ENCODE data around the gene CAPN12. TPM values are rescaled to one million over a fixed set of nuclear protein-coding genes. Genes with fewer than 3 reads are reported as not detected.

The CAPN12 gene
- total RNA-seq, 4 donors from 2014 or later: 8.0 to 31.3 (median 15.7) TPM

DNA sequence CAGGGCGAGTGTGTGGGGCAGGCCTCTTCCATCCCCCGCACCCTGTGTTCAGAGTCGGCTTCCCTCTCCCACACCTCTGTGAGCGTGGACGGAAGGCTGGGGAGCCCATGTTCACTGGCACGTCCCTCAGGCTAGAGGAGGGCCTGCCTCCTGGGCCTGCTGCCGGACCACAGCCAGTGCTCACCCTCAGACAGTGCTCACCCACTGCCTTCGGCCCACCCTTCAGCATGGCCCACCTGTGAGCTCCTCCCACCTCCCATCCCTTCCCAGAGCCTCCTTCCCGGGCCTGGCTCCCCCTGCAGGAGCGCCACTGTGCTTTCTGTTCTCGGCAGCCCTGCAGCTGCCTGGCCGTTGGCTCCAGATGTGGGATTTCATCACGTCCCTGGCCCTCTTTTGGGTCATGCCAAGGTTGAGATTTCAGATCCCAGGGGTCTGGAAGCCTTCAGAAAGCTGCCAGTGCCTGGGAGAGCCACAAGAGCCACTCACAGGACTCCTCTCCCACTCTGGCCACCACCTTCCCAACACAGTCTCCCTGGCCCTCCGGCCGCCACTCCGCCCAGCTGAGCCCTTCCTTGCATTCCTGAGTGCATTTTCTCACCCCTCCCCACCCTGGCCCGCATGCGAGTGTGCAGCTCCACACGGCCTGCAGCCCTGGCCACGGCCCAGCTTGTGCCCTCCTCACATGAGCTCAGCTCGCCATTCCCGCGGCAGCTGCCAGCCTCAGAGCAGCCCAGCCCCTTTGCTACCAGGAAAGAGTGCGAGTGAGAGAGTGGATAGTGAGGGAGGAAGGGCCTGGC lies 25.3 kb downstream of the CAPN12 start:
- no peak for TF ChIP-seq POLR2A (IDR thresholded peaks at IDR 0.05)
- TF ChIP-seq, protein P1, sequence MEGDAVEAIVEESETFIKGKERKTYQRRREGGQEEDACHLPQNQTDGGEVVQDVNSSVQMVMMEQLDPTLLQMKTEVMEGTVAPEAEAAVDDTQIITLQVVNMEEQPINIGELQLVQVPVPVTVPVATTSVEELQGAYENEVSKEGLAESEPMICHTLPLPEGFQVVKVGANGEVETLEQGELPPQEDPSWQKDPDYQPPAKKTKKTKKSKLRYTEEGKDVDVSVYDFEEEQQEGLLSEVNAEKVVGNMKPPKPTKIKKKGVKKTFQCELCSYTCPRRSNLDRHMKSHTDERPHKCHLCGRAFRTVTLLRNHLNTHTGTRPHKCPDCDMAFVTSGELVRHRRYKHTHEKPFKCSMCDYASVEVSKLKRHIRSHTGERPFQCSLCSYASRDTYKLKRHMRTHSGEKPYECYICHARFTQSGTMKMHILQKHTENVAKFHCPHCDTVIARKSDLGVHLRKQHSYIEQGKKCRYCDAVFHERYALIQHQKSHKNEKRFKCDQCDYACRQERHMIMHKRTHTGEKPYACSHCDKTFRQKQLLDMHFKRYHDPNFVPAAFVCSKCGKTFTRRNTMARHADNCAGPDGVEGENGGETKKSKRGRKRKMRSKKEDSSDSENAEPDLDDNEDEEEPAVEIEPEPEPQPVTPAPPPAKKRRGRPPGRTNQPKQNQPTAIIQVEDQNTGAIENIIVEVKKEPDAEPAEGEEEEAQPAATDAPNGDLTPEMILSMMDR (IDR thresholded peaks at IDR 0.05): peak in 1 of 2 donors; percentile 37
- no peak for DNase-seq (ENCODE audit: low spot score in 2 of 2)
- Histone ChIP-seq H3K27ac (peak overlapping the region; percentile 74), H3K9me3 (no peaks in the 10 kb centered on the region), H3K4me3 (no peak overlapping the region), H3K36me3 (peaks cover 98% of the 10 kb centered on the region), H3K4me1 (peaks cover 31% of the 10 kb centered on the region), H3K27me3 (no peaks in the 10 kb centered on the region)
- WGBS: 72% methylated on average over 17 of the region's 24 CpGs

DNA sequence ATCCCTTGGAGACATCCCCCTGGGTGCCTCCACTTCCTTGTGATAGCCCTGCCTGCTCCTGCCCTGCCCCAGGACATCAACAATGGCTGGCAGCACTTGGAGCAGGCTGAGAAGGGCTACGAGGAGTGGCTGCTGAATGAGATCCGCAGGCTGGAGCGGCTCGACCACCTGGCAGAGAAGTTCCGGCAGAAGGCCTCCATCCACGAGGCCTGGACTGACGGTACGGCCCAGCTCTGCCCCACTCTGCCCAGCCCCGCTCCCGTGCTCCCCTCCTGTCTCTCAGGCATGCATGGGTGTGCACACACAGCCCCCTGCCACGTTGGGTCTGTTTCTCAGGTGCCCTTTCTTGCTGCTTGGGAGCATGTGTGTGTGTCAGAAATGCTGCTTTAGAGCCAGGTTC lies 26.4 kb downstream of the CAPN12 start:
- TF ChIP-seq EP300 (IDR thresholded peaks at IDR 0.05) (no peak), POLR2A (IDR thresholded peaks at IDR 0.05) (no peak), POLR2AphosphoS5 (IDR thresholded peaks at IDR 0.05) (no peak)
- TF ChIP-seq, protein P1 (IDR thresholded peaks at IDR 0.05): no peak
- no peak overlapping the region for H3K4me3 ChIP-seq
- H3K27ac ChIP-seq: no peak overlapping the region
- H3K4me1 ChIP-seq: peaks cover 41% of the 10 kb centered on the region
- WGBS: 92% methylated on average over 3 of the region's 11 CpGs
- H3K9me3 ChIP-seq: no peaks in the 10 kb centered on the region
- peaks cover 98% of the 10 kb centered on the region for H3K36me3 ChIP-seq
- H3K27me3 ChIP-seq: no peaks in the 10 kb centered on the region
- no peak for DNase-seq (ENCODE audit: low spot score in 2 of 2)

DNA sequence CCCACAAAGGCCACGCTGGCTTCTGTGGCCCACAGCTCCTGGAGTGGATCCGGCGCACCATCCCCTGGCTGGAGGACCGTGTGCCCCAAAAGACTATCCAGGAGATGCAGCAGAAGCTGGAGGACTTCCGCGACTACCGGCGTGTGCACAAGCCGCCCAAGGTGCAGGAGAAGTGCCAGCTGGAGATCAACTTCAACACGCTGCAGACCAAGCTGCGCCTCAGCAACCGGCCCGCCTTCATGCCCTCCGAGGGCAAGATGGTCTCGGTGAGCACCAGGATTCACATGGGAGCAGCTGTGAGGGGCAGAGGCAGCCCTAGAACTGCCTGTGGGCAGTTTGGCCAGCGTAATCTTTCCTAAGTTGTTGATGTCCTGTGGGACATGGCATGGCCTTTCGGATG lies 27.2 kb downstream of the CAPN12 start:
- no peak for DNase-seq (ENCODE audit: low spot score in 2 of 2)
- WGBS: 100% methylated on average over 1 of the region's 17 CpGs
- H3K27ac ChIP-seq: no peak overlapping the region
- no peaks in the 10 kb centered on the region for H3K27me3 ChIP-seq
- H3K9me3 ChIP-seq: no peaks in the 10 kb centered on the region
- peaks cover 49% of the 10 kb centered on the region for H3K4me1 ChIP-seq
- peaks cover 97% of the 10 kb centered on the region for H3K36me3 ChIP-seq
- TF ChIP-seq, protein P1 (IDR thresholded peaks at IDR 0.05): no peak
- TF ChIP-seq EP300 (IDR thresholded peaks at IDR 0.05): no peak
- no peak for TF ChIP-seq POLR2AphosphoS5 (IDR thresholded peaks at IDR 0.05)
- no peak for TF ChIP-seq POLR2A (IDR thresholded peaks at IDR 0.05)
- no peak overlapping the region for H3K4me3 ChIP-seq

DNA sequence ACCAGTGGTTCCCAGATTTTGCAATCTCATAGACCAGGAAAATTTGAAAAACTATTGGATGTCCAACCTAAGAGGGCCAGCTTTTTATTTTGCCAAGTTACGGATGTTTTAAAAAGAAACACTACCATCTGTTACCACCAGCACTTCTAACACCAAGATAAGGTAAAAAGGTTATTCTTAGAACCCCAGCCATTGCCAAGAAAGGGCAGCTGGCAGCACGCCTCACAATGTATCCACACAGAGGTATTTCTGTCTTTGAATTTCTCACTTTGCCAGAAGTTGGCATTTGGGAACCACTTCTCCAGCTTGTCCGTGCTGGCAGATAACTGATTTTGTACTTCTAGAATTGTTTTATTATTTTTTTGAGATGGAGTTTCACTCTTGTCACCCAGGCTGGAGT lies 28.7 kb downstream of the CAPN12 start:
- Histone ChIP-seq H3K27ac (no peak overlapping the region), H3K4me1 (peaks cover 57% of the 10 kb centered on the region), H3K36me3 (peaks cover 97% of the 10 kb centered on the region), H3K4me3 (no peak overlapping the region), H3K27me3 (no peaks in the 10 kb centered on the region), H3K9me3 (no peaks in the 10 kb centered on the region)
- WGBS: 75% methylated on average over 3 of the region's 3 CpGs
- no peak for DNase-seq (ENCODE audit: low spot score in 2 of 2)
- TF ChIP-seq POLR2AphosphoS5 (IDR thresholded peaks at IDR 0.05) (no peak), EP300 (IDR thresholded peaks at IDR 0.05) (no peak), POLR2A (IDR thresholded peaks at IDR 0.05) (no peak)
- TF ChIP-seq, protein P1 (IDR thresholded peaks at IDR 0.05): no peak

DNA sequence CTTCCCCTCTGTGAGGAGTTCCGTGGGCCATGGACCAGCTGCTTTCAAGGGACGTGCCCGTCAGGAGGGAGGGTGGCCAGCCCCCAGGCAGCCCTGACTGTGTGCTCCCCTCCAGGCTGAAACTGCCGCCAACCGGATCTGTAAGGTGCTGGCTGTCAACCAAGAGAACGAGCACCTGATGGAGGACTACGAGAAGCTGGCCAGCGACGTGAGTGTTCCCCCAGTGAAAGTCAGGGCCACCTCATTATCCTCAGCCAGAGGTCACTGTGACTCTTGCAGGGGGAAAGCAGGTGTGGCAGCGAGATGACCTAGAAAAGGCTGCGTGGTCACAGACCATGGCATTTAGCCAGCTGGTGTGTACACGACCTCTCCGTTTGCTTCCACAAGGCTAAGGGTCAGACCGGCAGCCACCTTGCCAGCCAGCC lies 29.9 kb downstream of the CAPN12 start:
- TF ChIP-seq, protein P1 (IDR thresholded peaks at IDR 0.05): no peak
- TF ChIP-seq POLR2A (IDR thresholded peaks at IDR 0.05): no peak
- TF ChIP-seq EP300 (IDR thresholded peaks at IDR 0.05): no peak
- TF ChIP-seq POLR2AphosphoS5 (IDR thresholded peaks at IDR 0.05): no peak
- Histone ChIP-seq H3K36me3 (peaks cover 97% of the 10 kb centered on the region), H3K9me3 (no peaks in the 10 kb centered on the region), H3K4me3 (no peak overlapping the region), H3K27ac (peak overlapping the region; percentile 28), H3K27me3 (no peaks in the 10 kb centered on the region), H3K4me1 (peaks cover 58% of the 10 kb centered on the region)
- no peak for DNase-seq (ENCODE audit: low spot score in 2 of 2)
- 66% methylated on average over 9 of the region's 14 CpGs for WGBS
